Chondrocyte (in vitro differentiated cells): ENCODE results near the gene TTC22. TPM values are rescaled to one million over a fixed set of nuclear protein-coding genes. Genes with fewer than 3 reads are reported as not detected.
A peak's percentile ranks its signal among the peaks of the same experiment; 100 is the strongest.

ENCODE experiments used
- DNase-seq: peaks from one replicate; pipeline ENCODE4 v3.0.0; 2021; ENCODE audit warnings: mixed read lengths, low spot score
- H3K27ac Mint-ChIP-seq: one replicate; pipeline ENCODE4 v1.8.0; 2021; ENCODE audit warnings: mild to moderate bottlenecking, moderate library complexity, mixed read lengths; ENCODE audit not compliant: unreplicated experiment
- H3K27me3 Mint-ChIP-seq: 2 replicates; pipeline ENCODE4 v1.8.0; 2021; ENCODE audit warnings: low read depth, mixed read lengths
- H3K36me3 Mint-ChIP-seq: 2 replicates; pipeline ENCODE4 v1.8.0; 2021; ENCODE audit warnings: low read depth, mixed read lengths
- H3K4me1 Mint-ChIP-seq: 2 replicates; pipeline ENCODE4 v1.8.0; 2021; ENCODE audit warnings: low read depth, mild to moderate bottlenecking, mixed read lengths
- H3K4me3 Mint-ChIP-seq: one replicate; pipeline ENCODE4 v1.8.0; 2021; ENCODE audit warnings: mild to moderate bottlenecking, moderate library complexity, mixed read lengths; ENCODE audit not compliant: unreplicated experiment
- H3K9me3 Mint-ChIP-seq: 2 replicates; pipeline ENCODE4 v1.8.0; 2021; ENCODE audit warnings: low read depth, mixed read lengths
- CTCF ChIP-seq: fragments of 200-600 bp; sonication (generic); IDR thresholded peaks from 2 replicates; pipeline ENCODE4 v1.5.0; 2021; ENCODE audit warnings: antibody characterized with exemption, mild to moderate bottlenecking, moderate library complexity
- total RNA-seq: library from RNA; stranded (reverse); gene quantifications from 3 replicates; pipeline ENCODE4 v1.2.1, GENCODE V29; 2021

TTC22 gene
- total RNA-seq, 1 donor from 2014 or later, result not detected

- H3K9me3 Mint-ChIP-seq, result peaks cover 3% of the 10 kb centered on the region
- peaks cover 33% of the 10 kb centered on the region for H3K36me3 Mint-ChIP-seq
- TF ChIP-seq CTCF, result no peak
- H3K27ac Mint-ChIP-seq, result peak overlapping the region; percentile 3
- DNase-seq, result no peak
- no peaks in the 10 kb centered on the region for H3K4me1 Mint-ChIP-seq
- H3K4me3 Mint-ChIP-seq, result no peak overlapping the region
- H3K27me3 Mint-ChIP-seq, result no peaks in the 10 kb centered on the region
Observed at GRCh38 chr1:54848134-54848948, 47.2 kb upstream of the TTC22 start.

GRCh38 chr1:54846716-54847284 lies 45.7 kb upstream of the TTC22 start:
- H3K4me1 Mint-ChIP-seq, result no peaks in the 10 kb centered on the region
- no peaks in the 10 kb centered on the region for H3K27me3 Mint-ChIP-seq
- H3K9me3 Mint-ChIP-seq, result peaks cover 3% of the 10 kb centered on the region
- H3K27ac Mint-ChIP-seq, result no peak overlapping the region
- peaks cover 22% of the 10 kb centered on the region for H3K36me3 Mint-ChIP-seq
- DNase-seq, result peak; percentile 54
- H3K4me3 Mint-ChIP-seq, result no peak overlapping the region
- no peak for TF ChIP-seq CTCF

- Mint-ChIP-seq H3K4me1 (no peaks in the 10 kb centered on the region), H3K27ac (no peak overlapping the region), H3K27me3 (no peaks in the 10 kb centered on the region), H3K9me3 (peaks cover 3% of the 10 kb centered on the region), H3K36me3 (peaks cover 20% of the 10 kb centered on the region), H3K4me3 (no peak overlapping the region)
- DNase-seq, result peak; percentile 13
- no peak for TF ChIP-seq CTCF
Observed at GRCh38 chr1:54846301-54846700, 45.2 kb upstream of the TTC22 start.

GRCh38 chr1:54845772-54846171 lies 44.6 kb upstream of the TTC22 start:
- Mint-ChIP-seq H3K9me3 (peaks cover 3% of the 10 kb centered on the region), H3K27me3 (no peaks in the 10 kb centered on the region), H3K4me1 (no peaks in the 10 kb centered on the region), H3K4me3 (no peak overlapping the region), H3K27ac (no peak overlapping the region), H3K36me3 (peaks cover 15% of the 10 kb centered on the region)
- DNase-seq, result peak; percentile 35
- no peak for TF ChIP-seq CTCF

GRCh38 chr1:54844564-54844963 lies 43.4 kb upstream of the TTC22 start:
- no peak for TF ChIP-seq CTCF
- no peaks in the 10 kb centered on the region for H3K27me3 Mint-ChIP-seq
- no peak overlapping the region for H3K4me3 Mint-ChIP-seq
- H3K9me3 Mint-ChIP-seq, result peaks cover 3% of the 10 kb centered on the region
- H3K27ac Mint-ChIP-seq, result no peak overlapping the region
- peak; percentile 17 for DNase-seq
- H3K4me1 Mint-ChIP-seq, result no peaks in the 10 kb centered on the region
- H3K36me3 Mint-ChIP-seq, result peaks cover 8% of the 10 kb centered on the region
